Activated CD8-positive, alpha-beta memory T cell treated with anti-CD3 and anti-CD28 coated beads, Interleukin-2, amount 50 U/mL, for 24 hours (primary cell): Measurements from ENCODE around the gene MBD3L1.
A peak's percentile ranks its signal among the peaks of the same experiment; 100 is the strongest.

Experiments
- DNase-seq: peaks from one replicate; pipeline ENCODE4 v3.0.0-alpha.2; 2020; ENCODE audit errors: extremely low read depth

Gene MBD3L1

DNA sequence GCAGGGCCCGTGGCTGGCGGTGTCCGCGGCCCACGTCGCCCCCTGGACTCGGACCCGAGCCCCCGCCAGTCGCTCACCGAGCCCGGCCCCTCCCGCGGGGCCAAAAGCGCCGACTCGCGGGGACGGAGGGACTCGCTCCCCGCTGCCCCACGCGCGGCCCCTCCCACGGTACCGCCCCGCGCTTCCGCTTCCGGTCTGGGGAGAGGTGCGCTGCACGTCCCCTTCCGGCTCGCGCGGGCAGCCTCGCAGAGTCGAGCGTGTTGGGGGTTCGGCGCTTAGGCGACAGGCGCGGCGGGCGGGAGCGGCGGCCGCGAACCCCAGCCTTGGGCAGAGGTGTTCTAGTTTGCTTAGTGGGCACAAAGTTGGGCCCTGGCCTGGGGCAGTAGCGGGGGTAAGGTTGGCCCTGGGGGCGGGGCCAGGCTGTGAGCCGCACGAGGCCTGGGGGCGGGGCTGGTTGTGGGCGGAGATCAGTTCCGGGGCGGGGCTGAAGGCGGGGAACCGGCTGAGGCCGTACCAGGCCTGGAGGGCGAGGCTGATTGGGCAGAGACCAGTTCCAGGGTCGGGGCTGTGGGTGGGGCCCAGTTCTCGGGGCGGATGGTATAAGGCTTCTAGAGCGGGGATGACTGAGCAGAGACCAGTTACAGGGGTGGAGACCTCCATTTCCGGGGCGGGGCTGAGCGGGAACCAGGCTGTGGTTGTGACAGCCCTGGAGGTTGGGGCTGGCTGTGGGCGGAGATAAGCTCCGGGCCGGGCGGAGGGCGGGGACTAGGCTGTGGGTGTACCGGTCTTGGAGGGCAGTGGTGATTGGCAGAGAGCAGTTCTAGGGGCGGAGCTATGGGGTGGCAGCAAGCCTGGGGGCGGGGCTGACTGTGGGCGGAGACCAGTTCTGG is at the start of gene MBD3L1, which contains the start of gene ZNF558:
Gene MBD3L1 (plus strand): TSS at position 246 of the 890 bp plus-strand sequence. CDS start 10,302 bp downstream, outside the sequence.
Gene ZNF558 (minus strand): TSS at position 173 of the 890 bp plus-strand sequence. CDS start 9,645 bp downstream, outside the sequence.
- DNase-seq: peak; percentile 99

- DNase-seq: no peak
Observed at GRCh38 chr19:8794823-8795222, 37.4 kb upstream of the MBD3L1 start.

GRCh38 chr19:8806661-8807060 is 25.5 kb upstream of the MBD3L1 start:
- DNase-seq: no peak

DNA sequence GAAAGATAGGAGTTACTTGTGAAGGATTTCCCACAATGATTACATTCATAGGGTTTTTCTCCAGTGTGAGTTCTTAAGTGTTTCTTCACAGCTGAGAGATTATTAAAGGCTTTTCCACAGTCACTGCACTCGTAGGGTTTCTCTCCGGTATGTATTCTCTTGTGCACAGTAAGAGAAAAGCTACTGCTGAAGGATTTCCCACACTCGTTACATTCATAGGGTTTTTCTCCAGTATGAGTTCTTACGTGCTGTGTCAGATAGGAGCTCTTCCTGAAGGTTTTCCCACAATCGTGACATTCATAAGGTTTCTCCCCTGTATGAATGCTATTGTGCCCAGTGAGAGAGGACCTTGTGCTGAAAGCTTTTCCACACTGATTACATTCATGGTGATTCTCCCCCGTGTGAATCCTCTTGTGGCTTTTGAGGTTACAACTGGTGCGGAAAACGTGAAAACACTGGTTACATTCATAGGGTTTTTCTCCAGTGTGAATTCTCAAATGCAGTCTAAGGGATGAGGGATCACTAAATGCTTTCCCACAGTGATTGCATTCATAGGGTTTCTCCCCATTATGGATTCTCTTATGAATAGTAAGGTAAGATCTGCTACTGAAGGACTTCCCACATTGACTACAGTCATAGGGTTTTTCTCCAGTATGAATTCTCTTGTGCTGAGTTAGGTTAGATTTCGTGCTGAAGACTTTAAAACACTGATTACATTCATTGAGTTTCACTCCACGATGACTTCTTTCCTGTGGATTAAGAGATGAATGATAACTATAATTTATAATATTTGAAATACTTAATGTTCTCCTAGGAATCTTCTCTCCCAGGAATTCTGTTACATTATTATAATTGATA is 20.6 kb upstream of the MBD3L1 start:
- no peak for DNase-seq

GRCh38 chr19:8814176-8814575 is 18.0 kb upstream of the MBD3L1 start:
- no peak for DNase-seq

DNA sequence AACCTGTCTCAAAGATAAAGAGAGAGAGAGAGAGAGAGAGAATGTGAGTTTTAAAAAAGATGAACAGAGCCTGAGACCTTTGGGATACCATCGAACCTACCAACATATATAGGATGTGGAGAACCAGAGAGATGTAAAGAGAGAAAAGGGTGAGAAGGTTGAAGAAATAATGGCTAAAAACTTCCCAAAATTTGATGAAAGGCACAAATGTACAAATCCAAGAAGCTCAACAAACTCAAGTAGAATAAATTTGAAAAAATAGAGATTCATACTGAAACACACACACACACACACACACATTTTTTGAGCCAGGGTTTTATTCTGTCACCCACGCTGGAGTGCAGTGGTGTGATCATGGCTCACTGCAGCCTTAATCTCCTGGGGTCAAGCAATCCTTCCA is 16.4 kb upstream of the MBD3L1 start:
- DNase-seq: no peak

GRCh38 chr19:8820234-8820633 is 11.9 kb upstream of the MBD3L1 start:
- no peak for DNase-seq

DNA sequence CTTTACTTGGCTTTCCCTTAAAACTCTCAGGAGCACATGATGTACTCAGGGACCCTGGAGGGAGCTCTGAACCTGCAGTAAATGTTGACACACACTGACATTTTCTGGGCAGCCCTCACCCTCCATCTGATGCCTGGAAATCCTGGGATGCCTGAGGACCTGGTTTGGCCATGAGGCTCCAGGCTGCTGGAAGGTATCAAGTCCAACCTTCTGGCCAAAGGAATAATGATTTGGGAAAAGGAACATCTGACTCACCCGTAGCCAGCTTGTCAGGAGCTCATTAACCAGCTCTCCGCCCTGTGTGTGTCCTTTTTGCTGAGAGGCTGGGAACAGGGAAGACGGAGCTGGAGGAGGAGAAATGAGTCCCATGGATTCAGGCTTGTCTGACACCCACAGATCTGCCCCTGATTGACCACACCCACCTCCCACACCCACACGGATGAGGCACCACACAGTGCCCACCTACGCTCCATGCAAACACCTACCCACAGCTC is 10.4 kb upstream of the MBD3L1 start:
- DNase-seq: no peak

GRCh38 chr19:8826371-8826770 is 5.8 kb upstream of the MBD3L1 start:
- no peak for DNase-seq

DNA sequence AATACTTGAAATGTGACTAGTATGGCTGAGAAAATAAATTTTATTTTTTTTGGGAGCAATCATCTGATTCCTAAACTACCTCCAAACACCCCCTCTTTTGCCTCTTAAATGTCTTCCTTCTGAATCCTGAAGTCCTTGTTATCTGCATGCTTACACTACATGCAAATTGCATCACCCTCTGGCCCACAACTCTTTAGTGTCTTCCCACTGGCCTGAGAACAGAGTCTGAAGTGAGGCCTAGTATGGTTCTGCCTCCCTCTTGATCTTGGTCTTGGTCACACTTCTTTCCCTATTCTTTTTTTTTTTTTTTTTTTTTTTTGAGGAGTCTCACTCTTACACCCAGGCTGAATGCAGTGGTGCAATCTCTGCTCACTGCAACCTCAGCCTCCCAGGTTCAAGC is 4.9 kb upstream of the MBD3L1 start:
- DNase-seq: no peak

DNA sequence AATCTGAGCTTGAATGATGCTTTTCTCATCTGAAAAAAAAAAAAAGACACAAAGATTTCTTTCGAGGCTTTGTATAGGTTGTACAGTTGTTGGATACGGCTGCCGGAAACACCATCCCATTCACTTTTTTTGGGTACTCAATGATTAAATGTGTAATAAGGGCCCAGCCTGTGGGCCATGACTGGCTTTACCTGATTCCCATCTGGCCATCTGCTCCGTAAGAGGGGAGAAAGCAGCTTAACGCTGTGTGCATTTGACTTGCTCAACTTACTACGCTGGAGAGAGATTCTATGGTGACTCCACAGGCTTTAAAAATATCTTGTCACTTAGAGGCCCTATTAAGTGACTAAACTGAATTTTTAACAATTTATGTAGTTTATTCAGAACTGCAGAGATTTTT is 804 bp upstream of the MBD3L1 start:
- DNase-seq: no peak

- DNase-seq: no peak
Observed at GRCh38 chr19:8831832-8832131, 395 bp upstream of the MBD3L1 start.

GRCh38 chr19:8835446-8835845 is 3.3 kb downstream of the MBD3L1 start:
- DNase-seq: no peak

DNA sequence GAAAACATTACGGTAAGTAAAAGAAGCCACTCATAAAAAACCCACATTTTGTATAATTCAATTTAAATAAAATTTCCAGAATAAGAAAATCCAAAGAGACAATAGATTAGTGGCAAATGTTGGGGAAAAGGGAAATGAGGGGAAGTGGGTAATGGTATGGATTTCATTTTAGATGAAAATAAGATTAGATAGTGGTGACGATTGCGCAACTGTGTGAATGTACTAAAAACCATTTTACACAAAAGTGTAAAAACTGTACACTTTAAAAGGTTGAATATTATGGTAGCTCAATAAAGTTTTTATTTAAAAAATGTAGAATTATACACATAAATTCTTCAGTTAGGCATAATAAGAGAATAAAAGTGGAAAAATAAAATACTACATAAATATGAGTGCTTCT is 3.7 kb downstream of the MBD3L1 start:
- no peak for DNase-seq

DNA sequence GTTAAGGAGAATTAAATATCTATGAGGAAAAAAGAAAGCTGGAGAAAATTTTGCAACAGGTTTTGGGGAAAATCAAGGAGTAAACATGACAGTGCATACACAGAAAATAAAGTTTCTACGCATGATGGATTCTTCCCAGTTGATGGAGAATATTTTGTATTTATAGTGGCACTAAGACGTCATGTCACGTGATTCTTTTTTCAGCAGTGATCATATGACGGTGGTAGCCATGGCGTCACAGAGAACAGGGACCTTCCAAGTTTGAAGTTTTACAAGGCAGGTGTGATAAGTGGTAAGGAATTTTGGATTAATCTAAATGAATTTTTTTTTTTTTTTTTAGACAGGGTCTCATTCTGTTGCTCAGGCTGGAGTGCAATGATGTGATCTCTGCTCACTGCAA is 8.5 kb downstream of the MBD3L1 start:
- DNase-seq: no peak

GRCh38 chr19:8846819-8847218 is 14.6 kb downstream of the MBD3L1 start:
- DNase-seq: no peak

DNA sequence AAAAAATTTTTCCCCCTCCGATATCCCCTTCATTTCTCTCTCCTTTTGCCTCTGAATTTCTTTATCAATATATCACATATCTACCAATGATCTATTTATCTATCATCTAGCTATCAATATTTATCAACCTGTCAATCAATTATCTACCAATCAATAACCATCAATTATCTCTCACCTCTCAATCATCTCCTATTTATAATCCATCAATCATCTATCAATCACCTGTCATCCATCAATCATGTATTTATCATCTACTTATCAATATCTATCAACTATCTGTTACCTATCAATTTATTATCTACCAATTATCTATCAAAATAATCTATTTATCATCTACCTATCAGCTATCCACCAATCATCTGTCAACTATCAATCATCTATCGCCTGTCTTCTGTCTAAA is 17.1 kb downstream of the MBD3L1 start:
- DNase-seq: no peak

DNA sequence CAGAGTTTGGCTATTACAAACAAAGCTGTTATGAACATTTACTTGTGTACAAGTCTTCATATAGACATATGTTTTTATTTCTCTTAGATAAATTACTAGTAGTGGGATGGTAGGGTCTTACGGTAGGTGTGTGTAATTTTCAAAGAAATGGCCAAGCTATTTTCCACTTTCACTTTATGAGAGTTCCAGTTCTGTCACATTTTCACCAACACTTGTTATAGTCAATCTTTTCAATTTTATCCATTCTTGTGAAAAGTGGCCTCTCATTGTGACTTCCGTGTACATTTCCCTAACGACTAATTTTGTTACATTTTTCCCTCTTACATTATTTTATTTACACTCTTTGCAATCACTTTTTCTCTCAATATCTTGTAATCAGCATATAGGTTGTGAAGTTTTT is 18.3 kb downstream of the MBD3L1 start:
- no peak for DNase-seq

DNA sequence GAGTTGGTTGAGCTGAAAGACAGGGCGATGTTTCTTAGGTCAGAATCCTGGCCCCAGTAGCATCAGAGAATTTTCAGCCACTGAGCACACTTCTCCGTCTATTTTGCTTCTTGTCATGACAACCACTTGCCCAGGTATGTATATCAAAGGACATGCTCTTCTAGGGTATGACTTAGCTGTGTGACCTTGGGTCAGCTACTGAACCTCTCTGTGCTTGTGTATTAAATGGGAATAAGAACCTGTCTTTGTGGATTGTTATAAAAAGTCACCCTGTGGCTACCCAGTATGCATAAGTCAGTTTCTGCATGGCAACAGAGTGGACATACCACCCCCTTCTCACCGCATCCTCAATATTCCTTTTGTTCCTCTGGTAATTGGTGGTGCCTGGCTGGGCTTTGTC is 26.1 kb downstream of the MBD3L1 start:
- no peak for DNase-seq

DNA sequence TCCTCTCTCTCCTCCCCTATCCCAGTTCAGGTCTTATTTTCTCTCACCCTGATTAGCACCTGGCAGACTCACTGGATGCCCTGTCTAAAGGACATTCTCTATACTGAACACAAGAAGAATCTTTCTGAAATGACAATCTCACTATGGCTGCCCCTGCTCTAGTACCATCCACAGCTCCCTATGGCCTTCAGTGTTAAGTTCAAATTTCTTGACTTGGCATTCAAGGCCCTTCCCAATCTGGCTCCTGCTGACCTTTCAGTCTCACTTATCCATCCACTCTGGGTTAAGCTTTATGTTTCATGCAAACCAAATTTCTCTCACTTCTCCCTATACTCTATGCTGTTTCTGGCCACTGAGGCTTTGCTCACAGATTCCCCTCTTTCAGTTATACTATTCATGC is 34.2 kb downstream of the MBD3L1 start:
- DNase-seq: no peak

DNA sequence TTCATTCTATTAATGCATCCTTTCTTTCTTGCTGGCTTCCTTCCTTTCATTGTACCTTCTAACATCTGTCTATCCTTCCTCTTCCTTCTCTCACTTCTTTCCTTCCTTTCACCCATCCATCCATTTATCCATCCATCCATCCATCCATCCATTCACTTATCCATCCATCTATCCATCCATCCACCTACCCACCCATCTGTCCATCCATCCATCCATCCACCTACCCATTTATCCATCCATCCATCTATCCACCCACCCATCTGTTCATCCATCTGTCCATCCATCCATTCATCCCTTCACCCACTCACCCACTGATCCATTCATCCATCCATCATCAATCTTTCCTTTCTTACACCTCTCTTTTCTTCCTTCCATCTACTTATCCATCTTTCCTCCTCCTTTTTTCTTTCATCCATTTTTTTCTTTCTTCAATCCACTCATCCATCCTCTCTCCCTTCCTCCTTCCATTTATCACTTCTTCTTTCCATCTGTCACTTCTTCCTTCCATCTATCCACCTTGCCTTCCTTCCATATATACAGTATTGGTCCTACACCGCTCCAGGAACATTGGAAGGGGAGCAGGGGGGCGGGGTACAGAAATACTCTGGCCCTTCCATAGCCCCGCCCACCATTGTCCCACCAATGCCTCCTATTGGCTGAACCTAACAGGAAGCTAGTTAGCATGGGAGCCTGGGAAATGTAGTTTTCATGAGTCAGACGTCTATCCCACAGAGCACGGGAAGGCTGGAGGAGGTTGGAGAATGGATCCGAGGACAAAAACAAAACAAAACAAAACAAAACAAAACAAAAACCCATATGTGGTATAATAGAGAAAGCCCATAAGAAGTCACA is 45.9 kb downstream of the MBD3L1 start:
- no peak for DNase-seq
